Thyroid gland (tissue), 4 donors: Measurements from ENCODE around the gene THAP9. TPM values are rescaled to one million over a fixed set of nuclear protein-coding genes. Genes with fewer than 3 reads are reported as not detected.
A peak's percentile ranks its signal among the peaks of the same experiment; 100 is the strongest.

Experiments
- DNase-seq, 2 donors: peaks; one replicate each; pipeline ENCODE4 v3.0.0-alpha.2; 2019
- H3K27ac ChIP-seq, 3 donors: fragments of 200-600 bp; sonication (generic); 1 replicate in 2 of 3; 2 replicates in 1 of 3; pipeline ENCODE4 v1.5.1; 2016 to 2019; ENCODE audit warnings: mild to moderate bottlenecking in 1 of 3, moderate library complexity in 1 of 3
- H3K27me3 ChIP-seq: fragments of 200-600 bp; sonication (generic); one replicate; pipeline ENCODE4 v1.5.1; 2019
- H3K36me3 ChIP-seq, 2 donors: fragments of 200-600 bp; sonication (generic); one replicate each; pipeline ENCODE4 v1.5.1; 2016 to 2019
- H3K4me1 ChIP-seq, 2 donors: fragments of 200-600 bp; sonication (generic); one replicate each; pipeline ENCODE4 v1.5.1; 2017 to 2019
- H3K4me3 ChIP-seq, 3 donors: fragments of 200-600 bp; sonication (generic); replicated peaks in 1 of 3; 1 replicate in 2 of 3; 2 replicates in 1 of 3; pipeline ENCODE4 v1.5.1; 2016; ENCODE audit warnings: mild to moderate bottlenecking in 1 of 3
- H3K9me3 ChIP-seq: fragments of 200-600 bp; sonication (generic); one replicate; pipeline ENCODE4 v1.5.1; 2017
- CTCF ChIP-seq, 6 experiments: fragments of 200-600 bp in 3 of 6; fragments of 450-650 bp in 3 of 6; sonication (generic) in 3 of 6; IDR thresholded peaks; one replicate each; pipeline ENCODE4 v1.5.1; 2016 to 2019; ENCODE audit warnings: antibody characterized with exemption in 6 of 6, mild to moderate bottlenecking in 2 of 6, inconsistent platforms in 1 of 6, moderate library complexity in 1 of 6
- POLR2A ChIP-seq, 2 donors: fragments of 450-650 bp; IDR thresholded peaks; one replicate each; pipeline ENCODE4 v1.6.1; 2017; ENCODE audit warnings: antibody characterized with exemption in 2 of 2, mild to moderate bottlenecking in 2 of 2, moderate library complexity in 1 of 2
- WGBS, 2 donors: methylation state at CpG; one replicate each; pipeline ENCODE4 v1.1.5; 2017; 5-methylcytosine and 5-hydroxymethylcytosine counted together
- intact Hi-C: fragments of 100-400 bp; cut with DNase I; formaldehyde crosslinking; loops from one replicate; pipeline ENCODE4 v1.15.1; 2023
- total RNA-seq, 4 donors: library from RNA; depleted of rRNA; stranded (reverse); fragments of >200 nt; gene quantifications; one replicate each; pipeline ENCODE4 v1.2.3, GENCODE V29; 2016

The THAP9 gene
- total RNA-seq, 4 donors from 2014 or later = 8.1 to 13.8 (median 10.7) TPM

GRCh38 chr4:82890901-82891706, 9.4 kb upstream of the THAP9 start, which contains the start of gene SEC31A:
Gene SEC31A, minus strand, starts transcription at chr4:82891153. Its CDS starts 9,217 bp downstream, at chr4:82881936.
- TF ChIP-seq POLR2A (IDR thresholded peaks at IDR 0.05) = peak; percentile 42 to 96
- TF ChIP-seq CTCF (IDR thresholded peaks at IDR 0.05) = peak in 1 of 6 experiments; percentile 13
- intact Hi-C loops = loop anchor here (5.0 kb wide), 2 partner anchors 121 to 141 kb away; partner anchors contain the start of gene LIN54
- Histone ChIP-seq H3K27me3 (no peaks in the 10 kb centered on the region), H3K27ac (peak within 1 kb of the TSS; percentile 94 to 98 (median 98)), H3K36me3 (peaks cover 11 to 15% of the 10 kb centered on the region in 2 donors), H3K9me3 (no peaks in the 10 kb centered on the region), H3K4me1 (peaks cover 13 to 15% of the 10 kb centered on the region in 2 donors), H3K4me3 (peak within 1 kb of the TSS; percentile 70 to 92 (median 81))
- 0% methylated on average over 38 to 40 of the region's 71 CpGs for WGBS, 2 donors
- DNase-seq = peak; percentile 96

- Histone ChIP-seq H3K4me1 (peaks cover 13 to 14% of the 10 kb centered on the region in 2 donors), H3K4me3 (peak overlapping the region; percentile 38 to 92 (median 70)), H3K27me3 (no peaks in the 10 kb centered on the region), H3K36me3 (peaks cover 11 to 15% of the 10 kb centered on the region in 2 donors), H3K27ac (peak overlapping the region; percentile 94 to 98 (median 98)), H3K9me3 (no peaks in the 10 kb centered on the region)
- no peak for DNase-seq
- WGBS, 2 donors = 34 to 35% methylated on average over 7 of the region's 7 CpGs
- TF ChIP-seq CTCF (IDR thresholded peaks at IDR 0.05) (no peak), POLR2A (IDR thresholded peaks at IDR 0.05) (no peak)
- intact Hi-C loops = loop anchor here (5.0 kb wide), 2 partner anchors 120 to 140 kb away; partner anchors contain the start of gene LIN54
These were observed 8.6 kb upstream of the THAP9 start for GRCh38 chr4:82891707-82892466.

GRCh38 chr4:82892467-82892802, 8.1 kb upstream of the THAP9 start:
- H3K4me1 ChIP-seq = peaks cover 13 to 17% of the 10 kb centered on the region in 2 donors
- 81 to 91% methylated on average over 1 of the region's 1 CpG for WGBS, 2 donors
- no peaks in the 10 kb centered on the region for H3K27me3 ChIP-seq
- intact Hi-C loops = loop anchor here (5.0 kb wide), 2 partner anchors 120 to 140 kb away; partner anchors contain the start of gene LIN54
- no peak for DNase-seq
- H3K4me3 ChIP-seq = no peak overlapping the region
- TF ChIP-seq CTCF (IDR thresholded peaks at IDR 0.05) (no peak), POLR2A (IDR thresholded peaks at IDR 0.05) (no peak)
- H3K27ac ChIP-seq = no peak overlapping the region
- H3K36me3 ChIP-seq = peaks cover 11 to 15% of the 10 kb centered on the region in 2 donors
- H3K9me3 ChIP-seq = no peaks in the 10 kb centered on the region

GRCh38 chr4:82893942-82894341, 6.6 kb upstream of the THAP9 start:
- intact Hi-C loops = loop anchor here (5.0 kb wide), 2 partner anchors 118 to 138 kb away; partner anchors contain the start of gene LIN54
- 77 to 79% methylated on average over 3 of the region's 3 CpGs for WGBS, 2 donors
- Histone ChIP-seq H3K27ac (no peak overlapping the region), H3K4me3 (no peak overlapping the region), H3K4me1 (peaks cover 17 to 18% of the 10 kb centered on the region in 2 donors), H3K36me3 (peaks cover 11 to 15% of the 10 kb centered on the region in 2 donors), H3K9me3 (no peaks in the 10 kb centered on the region), H3K27me3 (no peaks in the 10 kb centered on the region)
- DNase-seq = no peak
- TF ChIP-seq CTCF (IDR thresholded peaks at IDR 0.05) (no peak), POLR2A (IDR thresholded peaks at IDR 0.05) (no peak)
